NT2/D1 (cell line): ENCODE results near the gene DNMT3B.

Experiments
- SUZ12 ChIP-seq: IDR thresholded peaks from 2 replicates; pipeline ENCODE4 v1.6.1; 2011; ENCODE audit not compliant: insufficient read length, insufficient read depth; ENCODE audit errors: extremely low read depth
- YY1 ChIP-seq: IDR thresholded peaks from 2 replicates; pipeline ENCODE4 v1.6.1; 2011; ENCODE audit not compliant: insufficient read length, insufficient read depth
- ZNF274 ChIP-seq: IDR thresholded peaks from 2 replicates; pipeline ENCODE4 v1.6.1; 2011; ENCODE audit warnings: mild to moderate bottlenecking, low read depth, low read length

DNA sequence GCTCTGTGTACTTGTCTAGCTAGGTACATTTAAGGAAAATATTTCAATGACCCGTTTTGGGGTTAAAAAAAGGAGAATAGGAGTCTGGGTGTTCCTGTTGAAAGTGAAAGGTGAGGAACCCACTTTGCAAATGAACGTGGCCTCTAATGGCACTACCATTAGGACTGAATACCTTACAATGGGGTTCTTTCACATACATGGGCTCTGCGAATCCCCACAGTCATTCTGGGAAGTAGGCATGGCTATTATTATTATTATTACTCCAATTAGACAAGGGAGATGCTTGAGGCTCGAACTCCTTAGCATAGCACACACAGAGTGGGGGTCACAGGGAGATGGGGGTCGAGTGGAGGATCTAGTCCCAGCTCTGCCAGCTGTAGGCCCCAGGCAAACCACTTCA lies 6.0 kb upstream of the DNMT3B start:
- TF ChIP-seq YY1: no peak
- TF ChIP-seq SUZ12: no peak
- no peak for TF ChIP-seq ZNF274
